IPS-NIHi7 (cell line): ENCODE measurements around the gene C4orf50.

Experiments
- DNase-seq: peaks from one replicate; pipeline ENCODE4 v3.0.0; 2012; ENCODE audit warnings: mixed read lengths; ENCODE audit errors: extremely low spot score

The C4orf50 gene

DNA sequence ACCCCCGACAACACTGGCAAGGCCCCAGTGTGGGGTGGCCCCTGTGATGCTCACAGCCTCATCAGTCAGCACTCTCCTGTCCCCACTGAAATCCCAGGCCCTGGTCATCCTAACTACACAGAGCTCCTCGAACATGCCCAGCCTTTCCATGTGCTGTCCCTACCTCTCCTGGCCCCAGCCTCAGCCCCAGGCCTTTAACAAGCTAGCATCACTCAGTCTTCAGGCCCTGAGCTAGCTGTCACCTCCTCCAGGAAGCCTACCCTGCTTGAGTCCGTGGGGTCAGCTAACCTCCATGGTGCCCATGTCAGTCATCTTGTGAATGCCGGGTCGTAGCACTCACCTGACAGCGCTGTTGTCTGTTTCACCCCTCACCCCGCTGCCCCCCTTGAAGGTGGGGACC, 25.6 kb upstream of the C4orf50 start:
- DNase-seq, result no peak

DNA sequence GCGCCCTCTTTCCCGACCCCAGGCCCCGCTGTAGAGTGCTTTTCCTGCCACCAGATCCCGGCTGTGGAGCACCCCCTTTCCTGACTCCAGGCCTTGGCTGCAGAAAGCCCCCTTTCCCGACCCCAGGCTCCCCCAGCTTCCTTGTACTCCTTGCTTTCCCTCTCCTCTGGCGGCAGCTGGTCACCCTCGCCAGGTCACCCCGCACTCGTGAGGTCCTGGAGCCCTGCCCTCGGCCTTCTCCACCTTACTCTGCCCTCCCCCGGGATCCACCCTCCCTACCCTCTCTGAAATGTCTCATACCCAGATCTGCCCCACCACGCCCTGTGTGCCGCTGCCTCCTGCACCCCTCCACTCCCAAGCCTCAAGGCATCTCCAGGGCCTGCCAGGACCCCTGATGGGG, 25.0 kb upstream of the C4orf50 start:
- no peak for DNase-seq

DNA sequence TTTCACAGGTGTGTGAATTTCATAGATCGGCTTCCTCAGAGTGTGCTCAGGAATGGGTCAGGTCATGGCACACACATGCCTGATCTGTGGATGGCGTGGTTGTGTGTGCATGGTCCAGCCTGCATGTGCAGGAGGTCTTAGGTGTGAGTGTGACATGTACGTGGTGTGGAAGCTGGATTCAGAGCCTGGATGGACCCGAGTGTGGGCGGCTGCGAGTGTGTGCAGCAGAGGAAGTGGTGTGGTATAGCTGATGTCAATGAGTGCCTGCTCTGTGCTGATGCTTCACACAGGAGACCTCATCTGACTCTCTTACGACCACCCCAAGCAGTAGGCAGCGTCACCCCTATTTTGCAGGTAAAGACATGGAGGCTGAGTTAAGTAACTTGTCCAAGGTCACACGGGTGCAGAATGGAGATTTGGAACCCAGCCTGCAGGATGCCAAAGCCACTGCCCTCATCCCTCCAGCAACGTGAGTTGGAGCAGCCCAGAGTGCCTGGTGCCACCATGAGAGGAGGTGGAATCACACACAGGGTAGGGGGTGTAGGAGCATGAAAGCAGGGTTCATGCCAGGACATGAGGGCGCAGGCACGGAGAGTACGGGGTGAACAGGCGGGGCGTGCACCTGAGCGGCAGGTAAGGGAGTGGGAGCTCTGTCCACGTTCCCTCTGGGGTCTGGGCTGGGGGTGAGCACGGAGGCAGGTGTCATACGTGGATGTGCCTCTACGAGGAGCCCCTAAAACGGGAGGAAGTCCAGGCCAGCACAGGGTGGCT, 24.2 kb upstream of the C4orf50 start:
- no peak for DNase-seq

DNA sequence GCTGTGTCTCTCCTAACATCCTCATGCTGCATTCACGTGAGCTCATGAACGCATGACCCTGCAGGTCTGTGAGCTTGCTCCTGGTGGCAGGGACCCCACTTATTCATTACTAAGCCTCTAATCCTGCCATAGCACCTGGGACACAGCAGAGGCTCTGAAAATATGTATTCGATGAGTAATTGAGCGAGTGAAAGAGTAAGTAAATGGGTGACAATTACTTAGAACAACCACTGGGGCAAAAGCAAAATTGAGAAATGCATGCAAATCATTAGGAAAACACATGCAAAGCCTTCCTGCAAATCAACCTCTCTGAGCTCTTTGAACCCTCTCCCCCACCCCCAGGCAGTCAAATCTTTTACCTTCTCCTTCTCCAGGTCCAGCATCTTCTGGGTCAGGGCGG, 23.6 kb upstream of the C4orf50 start:
- DNase-seq, result no peak

DNA sequence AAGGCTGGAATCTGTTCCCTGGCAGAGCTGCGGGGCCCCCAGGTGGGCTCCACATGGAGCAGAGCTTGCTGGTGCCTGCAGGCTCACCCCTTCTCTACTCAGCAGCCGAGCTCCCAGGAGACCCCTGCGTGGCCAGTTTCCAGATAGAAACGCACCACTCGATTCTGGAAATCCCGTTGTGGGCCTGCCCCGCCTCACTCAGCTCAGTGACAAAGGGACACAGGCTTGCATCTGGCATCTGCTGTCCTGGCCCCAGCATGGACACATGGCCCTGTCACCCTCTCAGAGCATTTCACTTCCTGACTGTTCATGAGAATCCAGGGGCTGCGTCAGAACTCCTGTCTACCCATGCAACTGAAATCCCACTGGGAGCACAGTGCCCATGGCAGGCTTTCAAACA, 20.5 kb upstream of the C4orf50 start:
- no peak for DNase-seq

DNA sequence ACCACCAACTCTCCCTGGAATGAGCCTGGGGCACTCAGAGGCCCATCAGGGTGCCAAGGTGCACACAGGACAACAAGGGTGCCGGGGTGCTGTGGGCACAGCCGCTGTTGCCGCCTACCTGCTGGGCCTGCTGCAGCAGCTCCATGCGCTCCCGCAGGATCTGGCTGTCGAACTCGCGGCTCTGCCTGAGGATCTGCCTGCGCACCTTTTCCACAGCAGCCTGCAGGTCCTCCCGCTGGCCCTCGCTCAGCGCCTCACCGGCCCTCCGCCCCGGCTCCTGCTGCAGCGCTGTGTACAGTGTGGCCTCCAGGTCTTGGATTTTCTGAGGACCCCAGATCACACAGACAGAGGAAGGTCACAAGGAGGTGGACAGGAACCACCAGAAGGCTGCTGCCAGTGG, 17.6 kb upstream of the C4orf50 start:
- DNase-seq, result no peak

DNA sequence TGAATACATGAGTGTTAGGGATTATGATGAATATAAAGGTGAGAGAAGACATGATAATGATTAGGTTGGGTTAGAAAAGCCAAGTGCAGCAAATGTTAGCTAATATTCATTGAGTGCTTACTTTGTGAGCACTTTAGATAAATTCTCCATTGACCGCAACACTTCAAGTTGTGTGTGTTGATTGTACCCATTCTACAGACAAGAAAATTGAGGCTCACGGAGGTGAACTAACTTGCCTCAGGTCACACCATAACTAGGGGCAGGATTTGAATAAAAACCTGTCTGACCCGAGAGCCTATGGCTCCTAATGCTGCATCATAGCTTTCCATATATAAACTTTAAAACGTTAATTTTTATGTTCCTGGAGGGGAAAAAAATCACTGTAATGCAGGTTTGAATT, 15.2 kb upstream of the C4orf50 start:
- no peak for DNase-seq

DNA sequence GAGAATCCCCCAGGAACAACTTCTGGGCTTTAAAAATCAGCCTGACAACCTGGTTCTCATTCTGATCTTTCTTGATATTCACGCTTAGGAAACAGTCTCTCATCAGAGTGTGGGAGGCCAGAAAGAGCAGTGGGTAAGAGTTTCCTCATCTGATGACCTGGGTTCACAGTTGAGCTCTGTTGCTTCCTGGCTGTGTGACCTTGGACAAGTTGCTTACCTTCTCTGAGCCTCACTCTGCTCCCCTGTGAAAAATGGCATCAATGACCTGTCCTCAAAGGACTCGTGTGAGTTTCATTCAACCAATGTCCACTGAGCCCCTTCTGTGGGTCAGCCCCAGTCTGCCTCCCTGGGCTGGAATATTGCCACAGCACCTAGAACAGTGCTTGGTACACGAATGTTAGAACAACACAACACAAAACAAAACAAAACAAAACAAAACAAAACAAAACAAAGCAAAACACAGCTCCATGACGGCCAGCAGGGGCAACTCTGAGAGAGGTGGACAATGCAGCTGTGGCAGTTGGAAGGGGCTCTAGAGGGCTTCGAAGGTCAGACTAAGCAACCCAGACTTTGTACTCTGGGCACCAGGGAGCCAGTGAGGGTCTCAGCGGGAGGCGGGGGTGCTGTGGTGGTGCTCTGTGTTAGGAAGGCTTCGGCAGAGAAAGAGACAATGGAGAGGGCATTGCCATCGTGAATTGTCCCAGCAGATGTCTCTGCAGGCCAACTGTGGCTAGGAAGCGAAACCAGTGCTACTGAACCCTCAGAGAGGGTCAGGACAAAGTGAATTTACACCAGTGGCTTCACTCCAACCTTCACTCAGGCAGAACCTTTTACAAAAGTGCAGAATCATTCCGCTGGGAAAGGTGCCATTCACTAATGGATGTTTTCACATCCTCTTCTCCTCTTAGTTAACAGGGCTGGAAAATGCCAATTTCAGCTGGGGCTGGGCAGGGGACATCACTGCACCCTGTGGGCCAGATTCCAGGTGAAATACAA, 14.3 kb upstream of the C4orf50 start:
- DNase-seq, result no peak

DNA sequence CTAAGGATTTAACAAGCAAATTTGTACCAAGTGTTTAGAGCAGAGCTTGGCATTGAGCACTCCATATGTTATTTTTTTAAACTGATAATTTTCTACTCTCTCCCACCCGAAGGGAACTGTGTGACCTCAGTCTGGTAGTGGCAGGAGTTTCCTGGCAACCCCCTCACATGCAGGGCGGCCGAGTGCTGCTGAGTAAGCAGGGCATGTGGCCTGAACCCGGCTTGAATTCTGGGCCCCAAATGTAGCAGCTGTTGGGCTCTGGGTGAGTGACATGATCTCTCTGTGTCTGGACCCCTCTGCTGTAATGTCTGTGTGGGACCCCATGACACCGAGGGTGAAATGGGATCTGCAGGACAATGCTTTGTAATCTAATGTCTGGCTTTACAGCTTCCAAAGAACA, 13.6 kb upstream of the C4orf50 start:
- no peak for DNase-seq

DNA sequence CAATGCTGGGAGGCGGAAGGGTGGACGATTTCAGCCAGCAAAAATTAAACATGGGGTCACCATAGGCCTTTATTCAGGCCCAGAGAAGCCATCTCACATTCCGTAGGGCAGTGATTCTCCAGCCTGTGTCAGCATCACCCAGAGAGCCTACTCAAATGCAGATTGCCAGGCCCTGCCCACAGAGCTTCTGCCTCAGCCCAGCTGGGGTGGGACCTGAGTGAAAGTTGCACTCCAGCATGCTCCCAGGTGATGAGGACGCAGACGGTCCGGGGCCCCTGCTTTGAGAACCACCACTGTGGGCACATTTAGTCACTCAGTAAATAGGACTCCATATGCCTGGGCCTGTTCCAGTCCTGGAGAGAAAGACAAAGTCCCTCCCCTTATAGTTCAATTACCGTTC, 12.4 kb upstream of the C4orf50 start:
- no peak for DNase-seq

DNA sequence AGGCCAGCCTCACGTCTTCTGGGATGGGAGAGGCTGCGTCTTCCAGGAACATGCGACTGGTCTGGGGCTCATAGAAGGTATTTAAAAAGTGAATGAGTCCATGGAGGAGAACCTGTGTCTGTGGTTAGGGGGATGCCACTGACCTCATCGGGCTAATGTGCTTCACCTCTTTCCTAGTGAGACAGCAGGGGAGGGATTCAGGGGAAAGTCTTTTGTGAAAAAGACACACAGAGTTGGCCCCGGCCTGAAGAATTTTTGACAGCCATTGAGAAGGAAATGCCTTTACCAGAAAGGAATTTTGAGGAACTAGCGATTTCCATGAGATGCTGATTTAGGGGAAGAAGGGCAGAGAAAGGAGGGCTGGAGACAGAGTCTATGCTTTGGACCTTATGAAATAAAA, 11.0 kb upstream of the C4orf50 start:
- DNase-seq, result peak; percentile 37

DNA sequence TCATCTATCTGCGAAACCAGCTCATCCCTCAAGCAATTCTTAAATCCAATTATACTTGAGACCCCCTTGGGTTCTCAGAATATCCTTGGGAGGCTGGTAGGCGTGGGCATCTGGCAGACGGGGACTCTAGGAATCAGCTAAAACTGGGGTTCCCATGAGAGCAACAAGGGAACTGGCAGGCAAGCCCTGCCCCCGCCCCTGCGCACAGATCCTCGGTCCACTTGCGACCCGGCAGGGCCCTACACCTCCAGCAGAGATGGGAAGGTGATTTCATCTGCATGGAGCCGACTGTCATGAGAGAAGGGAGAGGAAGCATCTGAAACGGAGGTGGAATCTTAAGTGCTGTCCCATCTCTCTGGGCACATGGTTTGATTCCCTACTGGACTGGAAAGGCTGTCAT, 9.9 kb upstream of the C4orf50 start:
- no peak for DNase-seq

DNA sequence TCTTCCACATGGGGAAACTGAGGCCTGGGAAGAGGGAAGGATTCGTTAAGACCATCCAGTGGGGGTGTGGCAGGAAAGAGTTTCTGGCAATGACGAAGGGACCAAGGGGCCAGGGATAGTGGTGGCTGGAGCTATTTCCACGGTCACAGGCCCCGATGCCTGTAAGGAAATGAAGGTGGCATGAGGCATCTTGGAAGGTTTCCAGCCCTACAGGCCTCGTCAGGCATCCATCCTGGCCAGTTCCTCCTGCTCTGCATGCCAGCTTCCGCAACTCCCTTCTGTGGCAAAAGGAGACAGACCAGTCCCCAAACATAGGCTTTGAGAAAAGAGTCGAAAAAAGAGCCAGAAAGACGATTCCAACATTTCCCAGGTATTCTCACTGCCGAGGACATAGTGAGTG, 9.2 kb upstream of the C4orf50 start:
- DNase-seq, result no peak

DNA sequence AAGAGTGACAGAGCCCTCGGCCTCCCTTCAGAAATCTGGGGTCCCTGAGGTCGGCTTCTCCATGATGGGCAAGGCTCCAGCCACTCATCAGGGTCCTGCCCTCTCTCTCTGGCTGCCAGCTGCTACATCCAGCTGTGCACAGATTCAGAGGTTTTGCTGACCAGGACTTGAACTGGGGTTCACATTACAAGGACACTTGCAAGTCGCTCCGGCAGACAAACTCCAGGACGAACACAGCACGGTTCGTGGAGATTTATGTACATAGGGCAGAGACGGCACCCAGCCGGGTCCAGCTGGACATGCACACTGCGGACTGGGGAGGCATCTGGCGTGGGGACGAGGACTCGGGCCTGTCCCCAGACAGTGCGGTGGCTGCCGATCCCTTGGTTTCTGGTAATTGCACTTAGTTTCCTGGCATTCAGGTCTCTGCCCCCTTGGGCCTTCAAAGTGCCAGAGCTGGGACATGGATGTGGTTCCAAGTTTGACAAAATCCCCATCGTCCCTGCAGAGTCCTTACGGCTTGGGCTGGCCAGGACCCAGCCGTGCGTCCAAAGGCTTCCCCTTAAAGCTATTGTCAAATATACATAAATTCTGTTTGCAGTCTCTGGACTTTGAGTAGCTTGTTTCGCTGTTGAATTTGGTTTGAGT, 6.2 kb upstream of the C4orf50 start:
- no peak for DNase-seq

DNA sequence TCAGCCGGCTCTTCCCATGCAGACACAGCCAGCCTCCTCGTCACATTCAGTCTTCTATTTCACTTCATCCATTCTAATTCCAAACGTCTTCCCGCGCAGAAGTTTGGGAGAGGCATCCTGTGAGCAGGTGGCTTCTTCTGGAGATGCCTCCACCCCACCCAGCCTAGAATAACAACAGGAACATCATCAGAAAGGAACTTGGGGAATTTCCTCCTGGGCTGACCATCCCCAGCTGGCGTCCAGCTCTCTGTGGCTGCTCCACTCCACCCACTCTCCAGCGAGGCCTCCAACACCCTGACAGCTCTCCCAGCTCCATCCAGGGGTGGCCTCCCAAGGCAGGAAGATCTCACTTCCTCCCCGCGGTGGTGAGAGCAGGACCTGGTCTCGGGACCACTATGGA, 5.5 kb upstream of the C4orf50 start:
- DNase-seq, result no peak

DNA sequence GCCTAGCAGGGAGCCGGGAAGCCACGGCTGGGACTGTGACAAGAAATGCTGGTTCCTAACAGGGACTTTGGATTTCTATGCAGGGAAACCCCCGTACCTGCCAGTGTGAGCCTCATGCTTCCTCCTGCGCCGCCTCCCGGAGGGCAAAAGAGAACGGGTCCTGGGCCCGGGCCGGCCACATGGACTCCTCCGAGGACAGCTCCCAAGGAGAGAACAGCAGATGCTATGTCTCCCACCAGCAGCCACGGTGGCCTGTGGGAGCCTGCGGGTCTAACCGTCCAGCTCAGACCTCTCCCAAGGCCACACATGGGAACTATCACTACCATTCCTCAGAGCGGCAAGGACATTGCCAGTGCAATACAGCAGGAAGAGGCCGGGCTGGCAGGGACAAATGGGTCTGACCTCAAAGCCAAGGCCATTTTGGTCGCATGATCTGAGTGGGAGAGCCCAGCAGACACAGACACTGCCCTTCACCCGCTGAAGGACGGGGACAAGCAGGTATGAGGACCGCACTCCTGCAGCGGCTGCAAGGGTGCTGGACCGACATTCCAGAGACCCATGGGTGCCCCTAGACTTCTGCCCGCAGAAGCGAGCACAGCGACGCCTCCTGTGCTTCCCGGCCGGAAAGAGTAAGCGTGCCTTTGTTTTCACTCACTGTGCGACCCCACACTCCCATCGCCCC, 4.5 kb upstream of the C4orf50 start:
- DNase-seq, result no peak

DNA sequence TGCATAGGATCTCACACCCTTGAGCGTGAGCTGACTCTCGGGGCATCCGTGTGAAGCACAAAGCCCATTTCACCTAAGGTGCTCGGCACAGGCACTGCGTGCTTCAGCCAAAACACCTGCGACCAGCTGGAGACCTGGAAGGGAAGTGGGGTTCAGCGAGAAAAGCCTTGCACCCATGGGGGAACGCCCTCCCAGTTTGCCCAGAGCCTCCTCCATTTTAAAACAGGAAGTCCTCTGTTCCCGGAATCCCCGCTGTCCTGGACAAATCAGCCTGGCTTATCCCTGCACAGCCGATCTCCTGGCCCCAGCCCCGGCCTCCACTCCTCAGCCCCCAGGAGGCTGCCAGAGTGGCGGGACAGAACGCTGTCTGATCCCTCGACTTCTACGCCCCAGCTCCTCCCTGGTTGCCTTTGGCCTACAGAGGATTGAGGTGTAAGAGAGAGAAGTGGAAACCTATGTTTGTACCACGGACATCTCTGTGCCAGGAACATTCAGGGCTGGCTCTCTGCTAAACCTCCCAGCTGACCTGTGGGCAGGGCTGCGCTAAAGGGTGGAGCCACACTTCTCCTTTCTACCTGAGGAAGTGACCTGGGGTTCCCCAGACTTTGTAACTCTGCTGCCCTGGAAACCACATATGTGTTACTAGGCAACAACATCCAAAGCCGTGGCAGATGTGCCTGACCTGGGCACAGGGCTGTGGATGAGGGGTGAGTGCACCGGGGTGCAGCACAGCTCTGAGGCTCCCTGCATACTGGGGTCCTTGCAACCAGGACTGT, 3.8 kb upstream of the C4orf50 start:
- DNase-seq, result no peak

DNA sequence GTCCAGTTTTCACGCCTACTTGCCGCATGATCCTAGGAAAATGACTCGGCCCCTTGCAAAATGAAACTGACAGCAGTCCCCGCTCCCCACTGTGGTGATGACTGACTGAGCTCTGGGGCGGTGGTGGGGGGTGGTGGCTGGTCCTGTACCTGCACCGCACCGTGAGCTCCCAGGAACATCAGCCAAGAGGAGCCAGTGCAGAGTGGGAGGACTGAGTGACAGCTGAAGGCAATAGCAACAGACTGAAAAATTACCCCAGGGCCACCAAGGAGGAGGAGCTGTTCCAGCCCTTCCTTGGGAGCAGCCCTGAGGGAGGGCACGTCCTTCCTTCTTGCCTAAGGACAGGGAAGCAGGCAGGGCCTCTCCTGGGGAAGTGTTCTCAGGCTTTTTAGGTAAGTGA, 2.4 kb upstream of the C4orf50 start:
- no peak for DNase-seq

DNA sequence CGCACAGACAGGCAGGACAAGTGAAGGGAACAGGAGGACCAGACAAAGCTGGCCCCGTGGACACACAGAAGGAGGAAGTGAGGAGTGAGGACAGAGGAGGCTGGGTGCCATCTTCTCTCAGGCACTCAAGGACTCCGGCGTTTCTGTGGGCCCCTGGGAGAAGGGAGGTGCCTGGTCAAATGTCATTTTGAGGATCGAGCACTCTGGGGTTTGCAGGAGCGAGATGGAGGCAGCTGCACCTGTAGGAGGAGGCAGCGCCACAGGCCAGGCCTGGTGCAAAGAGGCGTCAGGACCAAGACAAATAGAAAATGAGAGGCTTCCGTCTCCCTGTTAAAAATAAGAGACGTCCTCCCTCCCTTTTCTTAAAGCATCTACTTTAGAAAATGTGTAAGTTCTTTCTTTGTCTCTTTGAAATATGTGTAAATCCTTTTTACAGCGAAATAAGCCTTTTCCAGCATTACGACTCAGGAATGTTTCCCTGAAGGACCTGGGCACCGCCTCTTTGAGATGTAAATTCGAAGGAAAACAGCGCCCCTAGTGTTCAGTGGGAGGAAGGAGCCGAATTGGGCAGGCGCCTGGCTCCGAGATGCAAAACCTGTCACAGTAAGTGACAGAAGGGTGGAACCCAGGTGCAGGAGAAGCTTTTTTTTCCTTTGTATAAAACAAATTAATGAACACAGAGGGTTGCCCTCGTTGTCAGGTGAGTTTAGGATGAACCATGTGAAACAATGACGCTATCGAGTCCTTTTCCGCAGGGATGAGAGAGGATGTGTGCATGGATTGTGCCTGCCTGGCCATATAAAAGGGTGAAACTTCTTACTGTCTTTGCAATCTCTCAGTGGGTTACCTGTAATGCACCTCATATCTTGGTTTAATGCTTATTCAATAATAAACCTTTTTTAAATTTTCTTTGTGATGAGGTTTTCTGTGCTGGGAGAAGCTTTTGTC, 1.4 kb upstream of the C4orf50 start:
- peak; percentile 83 for DNase-seq

DNA sequence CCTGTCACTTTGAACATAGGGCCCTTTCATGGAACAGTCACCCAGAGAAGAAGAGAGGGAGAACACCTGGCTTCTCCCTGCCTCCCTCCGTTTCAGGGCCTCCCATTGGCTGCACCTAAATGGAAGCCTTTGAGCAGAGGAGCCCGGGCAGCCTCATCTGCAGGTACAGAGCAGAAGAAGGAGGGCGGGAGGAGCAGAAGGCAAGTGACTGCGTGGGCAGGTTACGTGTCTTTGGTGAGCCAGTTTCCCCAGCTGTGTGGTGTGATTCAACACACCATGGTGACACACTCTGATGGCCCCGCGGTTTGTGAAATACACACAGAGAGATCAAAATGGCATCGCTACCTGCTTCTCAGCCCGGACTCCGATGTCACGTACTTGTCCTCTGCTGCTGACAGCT, 431 bp downstream of the C4orf50 start:
- DNase-seq, result no peak
